Vagina (tissue), 2 donors: Measurements from ENCODE around the gene XRCC4.

ENCODE experiments used
- CTCF ChIP-seq, 3 experiments: fragments of 450-650 bp in 2 of 3; fragments of 200-600 bp in 1 of 3; sonication (generic) in 1 of 3; IDR thresholded peaks; one replicate each; pipeline ENCODE4 v1.5.1; 2017 to 2019; ENCODE audit warnings: antibody characterized with exemption in 3 of 3, mild to moderate bottlenecking in 2 of 3, moderate library complexity in 2 of 3
- POLR2AphosphoS5 ChIP-seq, 2 donors: sonication (generic); formaldehyde crosslinking; IDR thresholded peaks; one replicate each; pipeline ENCODE4 v1.9.0; 2017; ENCODE audit warnings: antibody characterized with exemption in 2 of 2, mild to moderate bottlenecking in 2 of 2, low read depth in 1 of 2; ENCODE audit not compliant: insufficient read depth in 1 of 2

GRCh38 chr5:83353231-83353630 lies 275.9 kb downstream of the XRCC4 start:
- TF ChIP-seq CTCF (IDR thresholded peaks at IDR 0.05) (no peak), POLR2AphosphoS5 (IDR thresholded peaks at IDR 0.05; ENCODE audit: insufficient read depth in 1 of 2, low read depth in 1 of 2) (no peak)
